Heart left ventricle (tissue), 16 donors: ENCODE measurements around the gene KCNH6. TPM values are rescaled to one million over a fixed set of nuclear protein-coding genes. Genes with fewer than 3 reads are reported as not detected.

ENCODE experiments used
- ATAC-seq, 4 donors: fragments of 200-7000 bp; cut with Tn5 transposase; one replicate each; pipeline ENCODE4 v1.9.1; 2020 to 2022; ENCODE audit warnings: moderate library complexity in 4 of 4, mild to moderate bottlenecking in 3 of 4, moderate number of reproducible peaks in 1 of 4
- DNase-seq, 5 donors: peaks; one replicate each; pipeline ENCODE4 v3.0.0-alpha.2; 2020
- H3K27ac ChIP-seq, 12 donors: fragments of 200-600 bp; sonication (generic) in 4 of 12; one replicate each; pipeline versions ENCODE4 v1.5.0 to v1.8.0; 2016 to 2022; ENCODE audit warnings: mild to moderate bottlenecking in 2 of 12
- H3K27me3 ChIP-seq, 9 donors: fragments of 200-600 bp; sonication (generic) in 2 of 9; one replicate each; pipeline versions ENCODE4 v1.5.1 to v1.8.0; 2016 to 2022; ENCODE audit warnings: mild to moderate bottlenecking in 3 of 9
- H3K36me3 ChIP-seq, 9 donors: fragments of 200-600 bp; sonication (generic) in 2 of 9; one replicate each; pipeline versions ENCODE4 v1.5.0 to v1.8.0; 2018 to 2022; ENCODE audit warnings: mild to moderate bottlenecking in 2 of 9
- H3K4me1 ChIP-seq, 12 donors: fragments of 200-600 bp; sonication (generic) in 4 of 12; one replicate each; pipeline versions ENCODE4 v1.5.0 to v1.8.0; 2016 to 2022; ENCODE audit warnings: mild to moderate bottlenecking in 3 of 12
- H3K4me3 ChIP-seq, 12 donors: fragments of 200-600 bp; sonication (generic) in 4 of 12; one replicate each; pipeline versions ENCODE4 v1.5.0 to v1.8.0; 2017 to 2022; ENCODE audit warnings: mild to moderate bottlenecking in 9 of 12, moderate library complexity in 4 of 12
- H3K9me3 ChIP-seq, 12 donors: fragments of 200-600 bp; sonication (generic) in 4 of 12; one replicate each; pipeline versions ENCODE4 v1.5.0 to v1.8.0; 2016 to 2022; ENCODE audit warnings: mild to moderate bottlenecking in 1 of 12
- POLR2A ChIP-seq, 2 donors: fragments of 450-650 bp; IDR thresholded peaks; one replicate each; pipeline ENCODE4 v1.6.1; 2017; ENCODE audit warnings: antibody characterized with exemption in 2 of 2, mild to moderate bottlenecking in 2 of 2, moderate library complexity in 2 of 2
- WGBS, 4 donors: extraction: QIAGEN DNeasy Blood & Tissue Kit in 2 of 4; methylation state at CpG; one replicate each; pipeline versions ENCODE4 v1.1.5 to v1.1.7; 2013 to 2018; 5-methylcytosine and 5-hydroxymethylcytosine counted together
- intact Hi-C, 10 donors: fragments of 100-400 bp; cut with DNase I; formaldehyde crosslinking; loops; one replicate each; pipeline versions ENCODE4 v1.11.1 to v1.14.2; 2022
- polyA plus RNA-seq, 2 donors: library from polyadenylated mRNA; stranded (reverse); fragments of 200-250 nt; gene quantifications; one replicate each; pipeline ENCODE4 v1.2.3, GENCODE V29; 2013
- total RNA-seq, 9 donors: library from RNA; depleted of rRNA in 2 of 9; stranded (reverse); fragments of >200 nt in 2 of 9; fragmentation: NEBNext Ultra II Directional in 3 of 9; extraction: Animal tissue kit (Norgen Biotek cat#: 25700) in 3 of 9; gene quantifications; one replicate each; pipeline versions ENCODE4 v1.1.0 to v1.2.4, GENCODE V29; 2016 to 2023
- TF ChIP-seq, protein P1 (sequence below), 12 donors: fragments of 200-600 bp; sonication (generic) in 4 of 12; IDR thresholded peaks; one replicate each; pipeline versions ENCODE4 v1.5.0 to v1.8.0; 2018 to 2022; ENCODE audit warnings: antibody characterized with exemption in 12 of 12, mild to moderate bottlenecking in 5 of 12
- donor health status: ischemic (EF 13 %, LVEDD 7.1; RV severe dilation, severe dysfunction).
- donor health status: healthy with polysubstance abuse.
- donor health status: DM: no; HTN: yes; CAD: no.
- donor health status: DM: no; HTN: no; CAD: no.
- donor health status: ischemic (EF 25% LVEDD 6.9; RV normal size, moderate dysfunction).
- donor health status: ischemic (EF 25% LVEDD 5.7; RV mildly dilated, moderate dysfunction).
- donor health status: healthy.
- donor health status: DM: yes; HTN: yes; CAD: no.
- donor health status: ischemic (EF 35%, LVEDD 5.7; RV mildly dilated, moderate dysfunction).
- donor health status: nonischemic (EF 11% LVEDD 7.7; RV severe dilation, severe dysfunction).
- donor health status: DM: yes; HTN: yes; CAD: no.
- donor health status: PGD.
- donor health status: ischemic (EF 29% LVEDD 5.4; RV normal size, mild dysfunction).
- donor health status: nonischemic (EF 23%, LVEDD 6.1; RV moderate dilation, normal function).

KCNH6 gene
- total and polyA plus RNA-seq, 11 donors = 0.01 TPM; not detected in 10

DNA sequence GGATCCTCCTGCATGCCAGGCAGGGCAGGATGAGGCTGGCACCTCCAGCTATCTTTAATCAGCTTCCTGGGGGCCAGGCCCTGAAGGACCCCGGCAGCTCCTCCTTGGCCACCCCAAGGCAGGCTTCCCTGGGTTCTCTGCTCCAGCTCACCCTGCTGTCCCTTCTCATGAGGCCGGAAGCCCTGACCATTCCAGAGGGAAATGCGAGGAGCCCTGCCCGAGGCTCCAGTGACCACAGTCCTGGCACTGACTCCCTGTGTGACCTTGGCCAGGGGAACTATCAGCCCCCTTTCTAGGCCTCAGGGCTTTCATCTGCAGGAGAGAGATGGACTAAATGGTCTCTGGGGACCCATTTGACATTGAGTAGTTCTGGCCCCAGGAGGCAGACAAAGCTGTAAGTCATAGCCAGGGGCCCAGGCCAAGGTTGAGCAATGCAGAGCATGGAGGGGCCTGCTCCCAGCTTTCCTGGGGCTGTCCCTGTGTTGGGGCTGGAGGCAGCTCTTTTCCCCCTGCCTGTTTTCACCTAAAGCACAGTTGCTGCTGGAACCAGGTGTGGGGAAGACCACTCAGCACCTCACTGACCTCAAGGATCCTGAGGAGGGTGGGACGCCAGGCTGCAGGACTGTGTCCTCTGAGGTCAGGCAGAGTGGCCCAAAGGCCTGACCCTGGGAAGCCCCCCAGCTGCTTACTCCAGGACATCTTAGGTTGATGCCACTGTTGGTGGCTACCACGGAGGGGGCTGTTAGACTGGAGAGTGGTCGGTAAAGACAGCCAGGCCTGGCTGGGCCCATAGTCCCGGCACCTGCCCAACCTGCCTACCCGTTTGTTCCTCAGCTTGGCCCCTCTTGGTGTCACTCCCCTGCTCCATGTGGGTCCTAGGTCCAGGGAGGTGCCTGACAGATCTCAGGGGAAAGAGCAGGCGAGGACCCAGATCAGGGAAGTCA, 8.1 kb downstream of the KCNH6 start:
- ATAC-seq (no peak), DNase-seq (no peak)
- Histone ChIP-seq H3K4me3 (no peak overlapping the region), H3K36me3 (no peaks in the 10 kb centered on the region), H3K9me3 (no peaks in the 10 kb centered on the region), H3K4me1 (no peaks in the 10 kb centered on the region), H3K27me3 (peaks cover 0 to 4% (median 0%) of the 10 kb centered on the region in 9 donors), H3K27ac (no peak overlapping the region)
- intact Hi-C loops = no loop called here
- no peak for TF ChIP-seq POLR2A (IDR thresholded peaks at IDR 0.05)
- TF ChIP-seq, protein P1, sequence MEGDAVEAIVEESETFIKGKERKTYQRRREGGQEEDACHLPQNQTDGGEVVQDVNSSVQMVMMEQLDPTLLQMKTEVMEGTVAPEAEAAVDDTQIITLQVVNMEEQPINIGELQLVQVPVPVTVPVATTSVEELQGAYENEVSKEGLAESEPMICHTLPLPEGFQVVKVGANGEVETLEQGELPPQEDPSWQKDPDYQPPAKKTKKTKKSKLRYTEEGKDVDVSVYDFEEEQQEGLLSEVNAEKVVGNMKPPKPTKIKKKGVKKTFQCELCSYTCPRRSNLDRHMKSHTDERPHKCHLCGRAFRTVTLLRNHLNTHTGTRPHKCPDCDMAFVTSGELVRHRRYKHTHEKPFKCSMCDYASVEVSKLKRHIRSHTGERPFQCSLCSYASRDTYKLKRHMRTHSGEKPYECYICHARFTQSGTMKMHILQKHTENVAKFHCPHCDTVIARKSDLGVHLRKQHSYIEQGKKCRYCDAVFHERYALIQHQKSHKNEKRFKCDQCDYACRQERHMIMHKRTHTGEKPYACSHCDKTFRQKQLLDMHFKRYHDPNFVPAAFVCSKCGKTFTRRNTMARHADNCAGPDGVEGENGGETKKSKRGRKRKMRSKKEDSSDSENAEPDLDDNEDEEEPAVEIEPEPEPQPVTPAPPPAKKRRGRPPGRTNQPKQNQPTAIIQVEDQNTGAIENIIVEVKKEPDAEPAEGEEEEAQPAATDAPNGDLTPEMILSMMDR (IDR thresholded peaks at IDR 0.05) = no peak
- 87 to 91% (median 91%) methylated on average over 8 to 10 of the region's 10 CpGs for WGBS, 4 donors

DNA sequence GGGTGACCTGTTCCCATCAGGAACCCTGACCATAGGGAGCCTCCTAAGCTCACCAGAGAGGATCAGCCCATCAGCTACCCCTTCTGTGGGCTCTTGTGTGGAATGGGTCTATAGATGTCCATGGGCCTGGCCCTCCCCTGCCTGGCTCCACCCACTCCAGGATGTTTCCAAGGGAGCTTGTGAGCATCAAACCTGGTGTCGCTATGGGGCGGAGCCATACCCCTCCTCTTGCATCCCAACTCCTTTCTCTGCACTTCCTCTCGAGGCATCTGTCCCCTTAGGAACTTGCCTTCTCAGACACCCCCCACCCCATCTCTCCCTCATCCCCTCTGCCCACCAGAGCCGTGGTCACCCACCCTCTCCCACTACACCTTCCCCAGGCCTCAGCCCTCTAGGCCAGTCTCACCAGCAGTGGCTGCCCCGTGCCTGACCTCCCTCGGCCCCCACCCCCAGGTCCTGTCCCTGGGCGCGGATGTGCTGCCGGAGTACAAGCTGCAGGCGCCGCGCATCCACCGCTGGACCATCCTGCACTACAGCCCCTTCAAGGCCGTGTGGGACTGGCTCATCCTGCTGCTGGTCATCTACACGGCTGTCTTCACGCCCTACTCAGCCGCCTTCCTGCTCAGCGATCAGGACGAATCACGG, 10.4 kb downstream of the KCNH6 start:
- ATAC-seq (no peak), DNase-seq (peak in 1 of 5 donors; percentile 13)
- 80 to 87% (median 82%) methylated on average over 20 of the region's 20 CpGs for WGBS, 4 donors

DNA sequence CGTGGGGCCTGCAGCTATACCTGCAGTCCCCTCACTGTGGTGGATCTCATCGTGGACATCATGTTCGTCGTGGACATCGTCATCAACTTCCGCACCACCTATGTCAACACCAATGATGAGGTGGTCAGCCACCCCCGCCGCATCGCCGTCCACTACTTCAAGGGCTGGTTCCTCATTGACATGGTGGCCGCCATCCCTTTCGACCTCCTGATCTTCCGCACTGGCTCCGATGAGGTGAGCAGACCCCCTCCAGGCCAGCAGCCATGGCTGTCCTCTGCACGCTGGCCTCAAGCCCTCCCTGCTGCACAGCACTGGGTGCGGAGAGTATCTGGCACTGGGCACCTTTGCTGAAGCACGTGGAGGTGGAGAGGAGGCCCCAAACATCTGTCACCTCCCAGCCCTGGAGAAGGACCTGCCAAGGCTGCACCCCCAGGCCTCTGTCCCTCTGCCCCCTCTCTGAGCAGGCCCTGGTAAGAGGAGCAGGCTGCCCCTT, 11.0 kb downstream of the KCNH6 start:
- no peak for ATAC-seq
- intact Hi-C loops = no loop called here
- TF ChIP-seq, protein P1 (IDR thresholded peaks at IDR 0.05) = no peak
- TF ChIP-seq POLR2A (IDR thresholded peaks at IDR 0.05) = no peak
- WGBS, 4 donors = 91 to 94% (median 93%) methylated on average over 16 to 17 of the region's 17 CpGs
- H3K4me1 ChIP-seq = peaks cover 0 to 9% (median 6%) of the 10 kb centered on the region in 12 donors
- peaks cover 6 to 29% (median 17%) of the 10 kb centered on the region in 9 donors for H3K27me3 ChIP-seq
- H3K4me3 ChIP-seq = no peak overlapping the region
- H3K27ac ChIP-seq = no peak overlapping the region
- H3K9me3 ChIP-seq = no peaks in the 10 kb centered on the region
- H3K36me3 ChIP-seq = no peaks in the 10 kb centered on the region
- DNase-seq = no peak

More for the DNA sequence above, 10.4 kb downstream of the KCNH6 start:
- H3K9me3 ChIP-seq = no peaks in the 10 kb centered on the region
- H3K4me1 ChIP-seq = peaks cover 0 to 9% (median 6%) of the 10 kb centered on the region in 12 donors
- peaks cover 6 to 24% (median 12%) of the 10 kb centered on the region in 9 donors for H3K27me3 ChIP-seq
- H3K36me3 ChIP-seq = no peaks in the 10 kb centered on the region
- no peak overlapping the region for H3K27ac ChIP-seq
- H3K4me3 ChIP-seq = no peak overlapping the region
- intact Hi-C loops = no loop called here
- TF ChIP-seq, protein P1 (IDR thresholded peaks at IDR 0.05) = no peak
- TF ChIP-seq POLR2A (IDR thresholded peaks at IDR 0.05) = no peak
